ENCODE measurements around the gene MXRA7. TPM values are rescaled to one million over a fixed set of nuclear protein-coding genes. Genes with fewer than 3 reads are reported as not detected.

The MXRA7 gene
- total and polyA plus RNA-seq, 2 donors (not counting 3 experiments of a cell fraction or from before 2014, with no cell fraction given) = 49.5 to 95.8 TPM

GRCh38 chr17:76718516-76718915 is 7.8 kb upstream of the MXRA7 start:
- Histone ChIP-seq H2AFZ (ENCODE audit: low read depth, low read length) (no peak overlapping the region), H3K36me3 (ENCODE audit: control insufficient read depth in 2 of 2, extremely low read depth in 1 of 2, insufficient read depth in 2 of 2, low read length in 2 of 2) (peaks cover 27 to 42% of the 10 kb centered on the region in 2 experiments), H3K9ac (replicated peaks; ENCODE audit: extremely low read depth, insufficient read depth, low read length) (no peak overlapping the region), H3K27ac (ENCODE audit: insufficient read depth, low read depth, low read length) (no peak overlapping the region), H3K4me1 (ENCODE audit: control insufficient read depth, extremely low read depth, insufficient read depth, low read length) (peaks cover 5% of the 10 kb centered on the region), H3K9me1 (replicated peaks; ENCODE audit: control insufficient read depth, extremely low read depth, insufficient read depth, low read length) (no peaks in the 10 kb centered on the region), H3K4me3 (replicated peaks in 1 of 3; ENCODE audit: insufficient read depth in 1 of 3, low read depth in 1 of 3, low read length in 3 of 3) (no peak overlapping the region), H4K20me1 (replicated peaks; ENCODE audit: control insufficient read depth, extremely low read depth, insufficient read depth, low read length) (no peaks in the 10 kb centered on the region), H3K9me3 (replicated peaks; ENCODE audit: control insufficient read depth, insufficient read depth, low read length) (no peaks in the 10 kb centered on the region), H3K79me2 (ENCODE audit: control insufficient read depth, insufficient read depth, low read length) (peaks cover 21% of the 10 kb centered on the region), H3K27me3 (ENCODE audit: control insufficient read depth in 2 of 2, insufficient read depth in 2 of 2, low read length in 2 of 2) (no peaks in the 10 kb centered on the region), H3K4me2 (ENCODE audit: insufficient read depth, low read length) (no peak overlapping the region)
- ChIA-PET CTCF (interaction anchor here (1.1 to 4.7 kb wide), 2 partner anchors 11 to 37 kb away, joined by 3 to 30 read pairs; no protein-coding TSS in a partner anchor), POLR2A (no interaction called here)
- no TSS peak for BruUV-seq (replicated peaks)
- dilution Hi-C loops (cut with MboI; ENCODE audit: extremely low pct_ligation_motif_present, low sequenced_read_pairs) = no loop called here
- FAIRE-seq (no peak), DNase-seq (ENCODE audit: low read depth, low spot score) (no peak)
- intact Hi-C loops (cut with micrococcal nuclease) = loop anchor here (10.0 kb wide), 1 partner anchor 194 kb away; no protein-coding TSS in a partner anchor
- TF ChIP-seq, protein P1, sequence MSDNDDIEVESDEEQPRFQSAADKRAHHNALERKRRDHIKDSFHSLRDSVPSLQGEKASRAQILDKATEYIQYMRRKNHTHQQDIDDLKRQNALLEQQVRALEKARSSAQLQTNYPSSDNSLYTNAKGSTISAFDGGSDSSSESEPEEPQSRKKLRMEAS (IDR thresholded peaks at IDR 0.05; ENCODE audit: insufficient read depth, insufficient read length) = no peak
- TF ChIP-seq POLR2AphosphoS5 (IDR thresholded peaks at IDR 0.05; ENCODE audit: insufficient read depth, low read depth, low read length) (no peak), POLR2A (IDR thresholded peaks at IDR 0.05; ENCODE audit: low read depth, low read length) (no peak), GATA2 (IDR thresholded peaks at IDR 0.05; ENCODE audit: insufficient read depth, insufficient read length, low read depth, low read length) (no peak), FOS (IDR thresholded peaks at IDR 0.05; ENCODE audit: borderline replicate concordance, insufficient read depth, low read length) (no peak), EZH2 (IDR thresholded peaks at IDR 0.05; ENCODE audit: borderline replicate concordance, low read depth, low read length, severe bottlenecking) (no peak), CTCF (IDR thresholded peaks at IDR 0.05; ENCODE audit: extremely low read depth in 1 of 2, insufficient read depth in 1 of 2, low read depth in 1 of 2, low read length in 2 of 2) (no peak), MYC (IDR thresholded peaks at IDR 0.05; ENCODE audit: low read depth, low read length) (no peak), JUN (IDR thresholded peaks at IDR 0.05; ENCODE audit: borderline replicate concordance, insufficient read depth, insufficient read length, low read depth) (no peak)
